HCT116 (cell line): ENCODE data around the gene NFS1. TPM values are rescaled to one million over a fixed set of nuclear protein-coding genes. Genes with fewer than 3 reads are reported as not detected.

Experiments used
- ATAC-seq: fragments of 200-7000 bp; cut with Tn5 transposase; 2 replicates; pipeline ENCODE4 v1.9.1; 2020; ENCODE audit warnings: mild to moderate bottlenecking, moderate library complexity
- BruUV-seq: library from RNA; stranded (reverse); fragments of 400-500 nt; replicated peaks from 2 replicates; lab custom pipeline; 2021; lab: Mats Ljungman, UMichigan
- CTCF ChIA-PET: fragments of 300-600 bp; sonication (Branson Sonifier 250); formaldehyde crosslinking; loops from one replicate; lab custom pipeline; 2021; ENCODE audit warnings: antibody characterized with exemption; lab: Charles Lee
- POLR2A ChIA-PET: fragments of 300-600, 350-600 bp; sonication (Branson Sonifier 250); formaldehyde crosslinking; loops from one replicate; lab custom pipeline; 2021; ENCODE audit warnings: antibody characterized with exemption; lab: Charles Lee
- RAD21 ChIA-PET, 2 experiments: fragments of 300-600 bp; sonication (Branson Sonifier 250); formaldehyde crosslinking; loops; one replicate each; lab custom pipeline; 2023; ENCODE audit warnings: low total read pairs in 2 of 2; ENCODE audit not compliant: uncharacterized antibody in 2 of 2, unreplicated experiment in 2 of 2, low non-redundant PET in 1 of 2; lab: Charles Lee
- DNase-seq: peaks from one replicate; pipeline ENCODE4 v3.0.0-alpha.2; 2010; ENCODE audit warnings: low read depth, low spot score
- H2AFZ ChIP-seq: fragments of 200-600 bp; shearing (Covaris generic), sonication (generic); 2 replicates; pipeline ENCODE4 v1.6.1; 2017; ENCODE audit warnings: low read depth, mixed run types, mixed read lengths, antibody characterized with exemption, low read length; ENCODE audit not compliant: poor library complexity, severe bottlenecking
- H3K27ac ChIP-seq: 2 replicates; pipeline ENCODE4 v1.5.1; 2012; ENCODE audit warnings: low read depth, low read length
- H3K27me3 ChIP-seq: fragments of 200-600 bp; sonication (generic); 2 replicates; pipeline ENCODE4 v1.6.1; 2016; ENCODE audit warnings: mixed run types, low read length, mixed read lengths; ENCODE audit not compliant: insufficient read depth
- H3K36me3 ChIP-seq, 2 experiments: fragments of 200-500 bp in 1 of 2; fragments of 200-600 bp in 1 of 2; sonication (Bioruptor generic) in 1 of 2; sonication (generic) in 1 of 2; 2 replicates each; pipeline versions ENCODE4 v1.5.1 to v1.6.1; 2014 to 2016; ENCODE audit warnings: low read length in 2 of 2, inconsistent platforms in 1 of 2, mixed read lengths in 1 of 2, mixed run types in 1 of 2; ENCODE audit not compliant: insufficient read depth in 2 of 2, control insufficient read depth in 1 of 2
- H3K4me1 ChIP-seq, 2 experiments: fragments of 200-600 bp in 1 of 2; sonication (generic) in 1 of 2; 2 replicates each; pipeline versions ENCODE4 v1.5.1 to v1.6.1; 2012 to 2017; ENCODE audit warnings: low read length in 2 of 2, inconsistent platforms in 1 of 2, mild to moderate bottlenecking in 1 of 2, mixed read lengths in 1 of 2, mixed run types in 1 of 2, moderate library complexity in 1 of 2; ENCODE audit not compliant: insufficient read depth in 2 of 2, control insufficient read depth in 1 of 2
- H3K4me2 ChIP-seq: fragments of 200-600 bp; sonication (generic); 2 replicates; pipeline ENCODE4 v1.6.1; 2017; ENCODE audit warnings: mixed run types, low read length, mixed read lengths
- H3K4me3 ChIP-seq, 2 experiments: fragments of 200-600 bp in 1 of 2; sonication (generic) in 1 of 2; replicated peaks in 1 of 2; 2 replicates each; pipeline ENCODE4 v1.5.1; 2011 to 2016; ENCODE audit warnings: low read length in 2 of 2, control low read depth in 1 of 2, low read depth in 1 of 2, mild to moderate bottlenecking in 1 of 2, mixed read lengths in 1 of 2, mixed run types in 1 of 2
- H3K79me2 ChIP-seq: fragments of 200-600 bp; sonication (generic); 2 replicates; pipeline ENCODE4 v1.6.1; 2017; ENCODE audit warnings: mild to moderate bottlenecking, mixed run types, low read length, moderate library complexity, mixed read lengths; ENCODE audit not compliant: insufficient read depth
- H3K9ac ChIP-seq: fragments of 200-600 bp; sonication (generic); 2 replicates; pipeline ENCODE4 v1.6.1; 2016; ENCODE audit warnings: low read length, mixed read lengths
- H3K9me2 ChIP-seq: fragments of 200-600 bp; sonication (generic), shearing (Covaris generic); 2 replicates; pipeline ENCODE4 v1.6.1; 2017; ENCODE audit warnings: mixed run types, mild to moderate bottlenecking, moderate library complexity; ENCODE audit not compliant: insufficient read depth
- H3K9me3 ChIP-seq, 2 experiments: fragments of 200-500 bp in 1 of 2; fragments of 200-600 bp in 1 of 2; sonication (Bioruptor generic) in 1 of 2; sonication (generic) in 1 of 2; 2 replicates each; pipeline ENCODE4 v1.6.1; 2014 to 2017; ENCODE audit warnings: low read length in 2 of 2, mixed read lengths in 2 of 2, inconsistent platforms in 1 of 2, low read depth in 1 of 2, mild to moderate bottlenecking in 1 of 2, mixed run types in 1 of 2, moderate library complexity in 1 of 2; ENCODE audit not compliant: control insufficient read depth in 1 of 2, insufficient read depth in 1 of 2
- H4K20me1 ChIP-seq: fragments of 200-600 bp; sonication (generic), shearing (Covaris generic); 2 replicates; pipeline ENCODE4 v1.6.1; 2017; ENCODE audit warnings: mixed run types, mild to moderate bottlenecking, moderate library complexity; ENCODE audit not compliant: insufficient read depth
- REST ChIP-seq: IDR thresholded peaks from 2 replicates; pipeline ENCODE4 v1.6.1; 2012; ENCODE audit warnings: low read depth
- SP1 ChIP-seq: IDR thresholded peaks from 2 replicates; pipeline ENCODE4 v1.6.1; 2012; ENCODE audit warnings: low read depth
- YY1 ChIP-seq: IDR thresholded peaks from 2 replicates; pipeline ENCODE4 v1.6.1; 2011; ENCODE audit warnings: low read length, low read depth, moderate library complexity, mild to moderate bottlenecking; ENCODE audit not compliant: insufficient replicate concordance; ENCODE audit errors: extremely low read depth
- intact Hi-C: fragments of 100-400 bp; cut with micrococcal nuclease; formaldehyde crosslinking; loops from 2 replicates; pipeline ENCODE4 v1.10.0; 2022
- total RNA-seq: library from RNA; stranded (reverse); gene quantifications from one replicate; pipeline ENCODE4 v1.2.1, GENCODE V29; 2021; ENCODE audit not compliant: unreplicated experiment

NFS1 gene
- total RNA-seq, 1 experiment from 2014 or later, result 33.9 TPM

DNA sequence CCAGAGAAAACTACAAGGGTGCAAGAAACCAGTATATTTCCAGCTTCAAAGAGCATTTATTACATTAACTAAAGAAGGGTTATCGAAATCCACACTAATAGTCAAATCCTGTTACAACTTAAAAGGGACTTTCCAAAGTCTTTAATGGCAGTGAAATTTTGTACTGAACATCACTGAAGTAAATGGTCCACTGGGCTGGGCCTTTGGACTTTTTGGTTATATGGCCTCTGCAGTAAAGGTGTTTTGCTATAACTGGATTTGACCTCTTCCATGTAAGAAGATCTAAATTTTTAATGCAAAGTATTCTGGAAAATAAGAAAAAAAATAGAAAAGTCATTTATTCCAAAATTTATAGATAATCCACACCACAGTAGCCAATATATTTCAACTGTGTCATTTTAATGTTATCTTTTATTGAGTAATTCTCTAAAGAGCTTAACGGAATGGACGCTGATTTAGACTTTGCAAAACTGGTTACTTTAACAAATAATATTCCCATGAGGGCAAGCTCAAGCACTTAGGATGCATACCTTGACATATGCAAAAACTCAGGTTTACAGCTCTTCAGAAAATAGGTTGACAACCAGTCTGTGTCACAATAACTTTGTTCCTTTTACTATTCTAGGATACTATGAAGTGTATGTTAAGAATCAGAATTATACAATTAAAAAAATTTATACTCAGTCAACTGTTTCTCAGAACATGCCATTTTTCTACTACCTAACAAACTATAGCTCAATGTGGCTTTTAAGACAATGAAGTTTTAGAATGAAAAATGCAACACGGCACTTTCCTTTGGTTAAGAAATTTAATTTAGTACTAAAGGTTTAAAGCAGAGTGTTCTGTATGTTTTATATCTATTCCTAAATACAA is 35.9 kb upstream of the NFS1 start:
- ChIA-PET CTCF (no interaction called here), RAD21 (no interaction called here), POLR2A (interaction anchor here (1.0 to 1.5 kb wide), 2 partner anchors 8 to 258 kb away, joined by 3 read pairs; no protein-coding TSS in a partner anchor)
- Histone ChIP-seq H2AFZ (no peak overlapping the region), H3K36me3 (peaks cover 78 to 92% of the 10 kb centered on the region in 2 experiments), H3K9me3 (no peaks in the 10 kb centered on the region), H3K27me3 (no peaks in the 10 kb centered on the region), H3K4me1 (peaks cover 0 to 7% of the 10 kb centered on the region in 2 experiments; a peak in 3 of 4 replicates), H3K4me2 (no peak overlapping the region), H3K27ac (no peak overlapping the region), H3K4me3 (no peak overlapping the region), H3K79me2 (peaks cover 100% of the 10 kb centered on the region), H3K9me2 (no peaks in the 10 kb centered on the region), H3K9ac (no peak overlapping the region), H4K20me1 (peaks cover 81% of the 10 kb centered on the region)
- ATAC-seq (no peak), DNase-seq (no peak)
- intact Hi-C loops, result no loop called here
- TF ChIP-seq REST (no peak), YY1 (no peak), SP1 (no peak)
- BruUV-seq, result no TSS peak
